ENCODE results near the gene CDH4.

Gene CDH4

GRCh38 chr20:61660559-61660958 lies 408.5 kb downstream of the CDH4 start:
- no peak overlapping the region for H3K27ac ChIP-seq
- TF ChIP-seq ZFX (IDR thresholded peaks at IDR 0.05) = no peak
- TF ChIP-seq, protein P1, sequence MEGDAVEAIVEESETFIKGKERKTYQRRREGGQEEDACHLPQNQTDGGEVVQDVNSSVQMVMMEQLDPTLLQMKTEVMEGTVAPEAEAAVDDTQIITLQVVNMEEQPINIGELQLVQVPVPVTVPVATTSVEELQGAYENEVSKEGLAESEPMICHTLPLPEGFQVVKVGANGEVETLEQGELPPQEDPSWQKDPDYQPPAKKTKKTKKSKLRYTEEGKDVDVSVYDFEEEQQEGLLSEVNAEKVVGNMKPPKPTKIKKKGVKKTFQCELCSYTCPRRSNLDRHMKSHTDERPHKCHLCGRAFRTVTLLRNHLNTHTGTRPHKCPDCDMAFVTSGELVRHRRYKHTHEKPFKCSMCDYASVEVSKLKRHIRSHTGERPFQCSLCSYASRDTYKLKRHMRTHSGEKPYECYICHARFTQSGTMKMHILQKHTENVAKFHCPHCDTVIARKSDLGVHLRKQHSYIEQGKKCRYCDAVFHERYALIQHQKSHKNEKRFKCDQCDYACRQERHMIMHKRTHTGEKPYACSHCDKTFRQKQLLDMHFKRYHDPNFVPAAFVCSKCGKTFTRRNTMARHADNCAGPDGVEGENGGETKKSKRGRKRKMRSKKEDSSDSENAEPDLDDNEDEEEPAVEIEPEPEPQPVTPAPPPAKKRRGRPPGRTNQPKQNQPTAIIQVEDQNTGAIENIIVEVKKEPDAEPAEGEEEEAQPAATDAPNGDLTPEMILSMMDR (conservative IDR thresholded peaks at IDR 0.05) = no peak

DNA sequence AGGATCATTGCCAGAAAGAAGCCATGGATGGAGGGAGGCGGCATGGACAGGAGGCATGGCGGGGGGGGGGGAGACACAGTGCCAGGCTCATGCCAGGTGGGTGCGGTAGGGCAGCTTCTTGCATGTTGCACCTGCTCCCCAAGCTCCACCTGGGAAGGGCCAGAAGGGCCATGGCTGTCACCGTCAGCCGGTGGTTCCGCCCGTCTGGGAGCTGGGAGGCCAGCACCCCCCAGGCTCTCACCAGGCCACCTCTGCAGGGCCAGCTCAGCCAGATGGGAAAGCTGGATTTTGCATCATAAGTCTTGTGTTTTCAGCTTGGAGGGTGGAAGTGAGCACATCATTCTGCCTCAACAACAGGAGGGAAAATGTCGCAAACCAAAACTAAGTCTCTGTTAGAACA lies 409.0 kb downstream of the CDH4 start:
- TF ChIP-seq, protein P1 (conservative IDR thresholded peaks at IDR 0.05) = no peak
- no peak for TF ChIP-seq ZFX (IDR thresholded peaks at IDR 0.05)
- no peak overlapping the region for H3K27ac ChIP-seq

DNA sequence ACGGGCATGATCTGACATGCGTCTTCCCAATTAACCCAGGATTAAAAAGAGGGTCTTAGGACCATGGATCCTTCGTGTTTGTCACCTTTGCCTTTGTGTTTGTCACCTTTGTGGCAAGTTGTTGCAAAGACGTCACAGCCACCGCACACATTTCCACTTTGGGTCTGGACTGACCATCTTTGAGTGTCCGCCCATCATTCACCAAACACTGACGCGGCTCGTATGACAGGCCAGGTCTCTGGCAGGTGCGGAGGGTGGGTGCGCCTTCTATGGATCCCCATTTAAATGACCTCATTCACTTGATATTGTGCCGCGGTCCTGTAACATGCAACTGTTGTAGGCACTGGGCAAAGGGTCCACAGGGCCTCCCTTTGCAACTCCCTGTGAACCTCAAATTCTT lies 409.5 kb downstream of the CDH4 start:
- no peak for TF ChIP-seq ZFX (IDR thresholded peaks at IDR 0.05)
- TF ChIP-seq, protein P1 (conservative IDR thresholded peaks at IDR 0.05) = no peak
- H3K27ac ChIP-seq = no peak overlapping the region

- no peak overlapping the region for H3K27ac ChIP-seq
- TF ChIP-seq, protein P1 (conservative IDR thresholded peaks at IDR 0.05) = no peak; the same call in 1 of the 2 replicates
- TF ChIP-seq ZFX (IDR thresholded peaks at IDR 0.05) = no peak
Measured at GRCh38 chr20:61662226-61662967, 410.3 kb downstream of the CDH4 start.

DNA sequence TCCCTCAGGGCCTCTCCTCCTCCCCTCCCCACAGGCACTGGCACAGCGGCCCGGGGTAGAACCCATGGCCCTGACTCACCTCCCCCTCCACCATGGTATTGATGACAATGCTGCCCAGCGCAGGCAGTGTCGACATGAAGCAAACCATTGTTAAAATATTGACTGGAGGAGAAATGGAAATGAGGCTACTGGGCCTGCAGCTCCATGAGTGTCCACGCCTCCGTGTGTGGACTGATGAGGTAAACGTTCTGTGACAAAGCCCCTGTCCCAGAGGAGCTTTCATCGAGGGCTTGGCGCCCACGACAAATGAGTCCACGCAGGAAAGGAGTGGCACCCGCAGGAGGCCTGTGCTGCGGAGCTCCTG lies 410.9 kb downstream of the CDH4 start:
- H3K27ac ChIP-seq = no peak overlapping the region
- TF ChIP-seq, protein P1 (conservative IDR thresholded peaks at IDR 0.05) = no peak
- no peak for TF ChIP-seq ZFX (IDR thresholded peaks at IDR 0.05)

- no peak overlapping the region for H3K27ac ChIP-seq
- TF ChIP-seq, protein P1 (conservative IDR thresholded peaks at IDR 0.05) = no peak
- TF ChIP-seq ZFX (IDR thresholded peaks at IDR 0.05) = no peak
Measured at GRCh38 chr20:61663521-61664425, 411.7 kb downstream of the CDH4 start.

Data from C4-2B (cell line).